Nephron (organoid): ENCODE measurements around the gene HMGCS2.
A peak's percentile ranks its signal among the peaks of the same experiment; 100 is the strongest.

Experiments
- H3K27ac Mint-ChIP-seq, 3 experiments: 2 replicates each; pipeline ENCODE4 v1.8.0; 2020; ENCODE audit warnings: mixed read lengths in 3 of 3, mild to moderate bottlenecking in 2 of 3, moderate library complexity in 1 of 3
- H3K27me3 Mint-ChIP-seq: 2 replicates; pipeline ENCODE4 v1.8.0; 2021; ENCODE audit warnings: low read depth, mild to moderate bottlenecking, moderate library complexity, mixed read lengths
- H3K36me3 Mint-ChIP-seq: 2 replicates; pipeline ENCODE4 v1.8.0; 2020; ENCODE audit warnings: low read depth, mixed read lengths
- H3K4me1 Mint-ChIP-seq: 2 replicates; pipeline ENCODE4 v1.8.0; 2020; ENCODE audit warnings: mixed read lengths
- H3K4me3 Mint-ChIP-seq, 3 experiments: 2 replicates each; pipeline ENCODE4 v1.8.0; 2020; ENCODE audit warnings: mild to moderate bottlenecking in 3 of 3, mixed read lengths in 3 of 3, moderate library complexity in 2 of 3
- H3K9me3 Mint-ChIP-seq: 2 replicates; pipeline ENCODE4 v1.8.0; 2020; ENCODE audit warnings: mixed read lengths
- CTCF ChIP-seq, 3 experiments: fragments of 200-600 bp; sonication (generic); IDR thresholded peaks; one replicate each; pipeline ENCODE4 v1.5.0; 2021; ENCODE audit warnings: antibody characterized with exemption in 3 of 3; ENCODE audit not compliant: unreplicated experiment in 3 of 3

HMGCS2 gene

GRCh38 chr1:119795261-119796200, 26.8 kb upstream of the HMGCS2 start:
- Mint-ChIP-seq H3K27me3 (peaks cover 9% of the 10 kb centered on the region), H3K4me3 (peak overlapping the region in 1 of 3 experiments; percentile 48), H3K36me3 (no peaks in the 10 kb centered on the region), H3K9me3 (no peaks in the 10 kb centered on the region), H3K27ac (peak overlapping the region; percentile 30 to 97 (median 97)), H3K4me1 (peaks cover 62% of the 10 kb centered on the region)
- TF ChIP-seq CTCF (IDR thresholded peaks at IDR 0.05; ENCODE audit: unreplicated experiment in 3 of 3), result no peak

- TF ChIP-seq CTCF (IDR thresholded peaks at IDR 0.05; ENCODE audit: unreplicated experiment in 3 of 3), result no peak
- H3K4me1 Mint-ChIP-seq, result peaks cover 67% of the 10 kb centered on the region
Measured at GRCh38 chr1:119794876-119795240, 26.2 kb upstream of the HMGCS2 start.

GRCh38 chr1:119794230-119794875, 25.6 kb upstream of the HMGCS2 start:
- peaks cover 9% of the 10 kb centered on the region for H3K27me3 Mint-ChIP-seq
- peaks cover 69% of the 10 kb centered on the region for H3K4me1 Mint-ChIP-seq
- no peak overlapping the region for H3K4me3 Mint-ChIP-seq
- no peak for TF ChIP-seq CTCF (IDR thresholded peaks at IDR 0.05; ENCODE audit: unreplicated experiment in 3 of 3)
- peak overlapping the region; percentile 30 to 97 (median 97) for H3K27ac Mint-ChIP-seq
- H3K9me3 Mint-ChIP-seq, result no peaks in the 10 kb centered on the region
- no peaks in the 10 kb centered on the region for H3K36me3 Mint-ChIP-seq

More at GRCh38 chr1:119794876-119795240, 26.2 kb upstream of the HMGCS2 start:
- Mint-ChIP-seq H3K9me3 (no peaks in the 10 kb centered on the region), H3K27ac (peak overlapping the region; percentile 30 to 97 (median 97)), H3K27me3 (peaks cover 9% of the 10 kb centered on the region), H3K36me3 (no peaks in the 10 kb centered on the region), H3K4me3 (peak overlapping the region in 1 of 3 experiments; percentile 48)

- Mint-ChIP-seq H3K36me3 (no peaks in the 10 kb centered on the region), H3K27ac (peak overlapping the region; percentile 57 to 85 (median 81)), H3K4me1 (peaks cover 73% of the 10 kb centered on the region), H3K27me3 (peaks cover 9% of the 10 kb centered on the region), H3K4me3 (no peak overlapping the region), H3K9me3 (no peaks in the 10 kb centered on the region)
- no peak for TF ChIP-seq CTCF (IDR thresholded peaks at IDR 0.05; ENCODE audit: unreplicated experiment in 3 of 3)
Measured at GRCh38 chr1:119791377-119791776, 22.7 kb upstream of the HMGCS2 start.

GRCh38 chr1:119790451-119791198, 21.9 kb upstream of the HMGCS2 start:
- no peaks in the 10 kb centered on the region for H3K9me3 Mint-ChIP-seq
- H3K27me3 Mint-ChIP-seq, result peaks cover 3% of the 10 kb centered on the region
- TF ChIP-seq CTCF (IDR thresholded peaks at IDR 0.05; ENCODE audit: unreplicated experiment in 3 of 3), result no peak
- H3K27ac Mint-ChIP-seq, result peak overlapping the region; percentile 57 to 85 (median 81)
- peaks cover 73% of the 10 kb centered on the region for H3K4me1 Mint-ChIP-seq
- H3K36me3 Mint-ChIP-seq, result no peaks in the 10 kb centered on the region
- no peak overlapping the region for H3K4me3 Mint-ChIP-seq
